Measurements from ENCODE around the gene C2orf49.
"Not testable (repeated sequence)": the region's sequence is repeated elsewhere in the genome, so short reads cannot be mapped to it uniquely, and the experiment has no call there.

C2orf49 gene

GRCh38 chr2:105321875-105322646, 15.3 kb upstream of the C2orf49 start:
- DNase-seq (ENCODE audit: low read depth, low spot score) = no peak
- no peak overlapping the region for H3K27ac ChIP-seq (ENCODE audit: low read length)
- no peaks in the 10 kb centered on the region; the same call in 1 of the 2 replicates for H3K4me1 ChIP-seq (ENCODE audit: control insufficient read depth, insufficient read depth, low read length)
- WGBS (ENCODE audit: insufficient coverage, insufficient read length) = no CpG with 5 or more reads among the region's 3 CpGs
- no peaks in the 10 kb centered on the region for H3K36me3 ChIP-seq (ENCODE audit: control insufficient read depth, insufficient read depth, low read length)
- H3K4me3 ChIP-seq (ENCODE audit: low read length) = no peak overlapping the region
- H3K27me3 ChIP-seq (ENCODE audit: control insufficient read depth, insufficient read depth, low read length) = no peaks in the 10 kb centered on the region
- H3K9me3 ChIP-seq (ENCODE audit: control insufficient read depth, insufficient read depth, low read length) = no peaks in the 10 kb centered on the region

- H3K4me3 ChIP-seq (ENCODE audit: low read length) = no peak overlapping the region
- H3K4me1 ChIP-seq (ENCODE audit: control insufficient read depth, insufficient read depth, low read length) = no peaks in the 10 kb centered on the region; the same call in 1 of the 2 replicates
- H3K27ac ChIP-seq (ENCODE audit: low read length) = no peak overlapping the region
- H3K9me3 ChIP-seq (ENCODE audit: control insufficient read depth, insufficient read depth, low read length) = no peaks in the 10 kb centered on the region
- DNase-seq (ENCODE audit: low read depth, low spot score) = no peak
- WGBS (ENCODE audit: insufficient coverage, insufficient read length) = no CpG with 5 or more reads among the region's 5 CpGs
- no peaks in the 10 kb centered on the region for H3K27me3 ChIP-seq (ENCODE audit: control insufficient read depth, insufficient read depth, low read length)
- no peaks in the 10 kb centered on the region for H3K36me3 ChIP-seq (ENCODE audit: control insufficient read depth, insufficient read depth, low read length)
Observed at GRCh38 chr2:105323111-105323510, 14.2 kb upstream of the C2orf49 start.

GRCh38 chr2:105324101-105324500, 13.2 kb upstream of the C2orf49 start:
- WGBS (ENCODE audit: insufficient coverage, insufficient read length) = no CpG with 5 or more reads among the region's 4 CpGs
- Histone ChIP-seq H3K27ac (ENCODE audit: low read length) (no peak overlapping the region), H3K36me3 (ENCODE audit: control insufficient read depth, insufficient read depth, low read length) (no peaks in the 10 kb centered on the region), H3K9me3 (ENCODE audit: control insufficient read depth, insufficient read depth, low read length) (no peaks in the 10 kb centered on the region), H3K27me3 (ENCODE audit: control insufficient read depth, insufficient read depth, low read length) (no peaks in the 10 kb centered on the region), H3K4me1 (ENCODE audit: control insufficient read depth, insufficient read depth, low read length) (no peaks in the 10 kb centered on the region; the same call in 1 of the 2 replicates), H3K4me3 (ENCODE audit: low read length) (no peak overlapping the region)
- DNase-seq (ENCODE audit: low read depth, low spot score) = no peak

GRCh38 chr2:105324732-105325131, 12.6 kb upstream of the C2orf49 start:
- H3K9me3 ChIP-seq (ENCODE audit: control insufficient read depth, insufficient read depth, low read length) = no peaks in the 10 kb centered on the region
- no peaks in the 10 kb centered on the region for H3K36me3 ChIP-seq (ENCODE audit: control insufficient read depth, insufficient read depth, low read length)
- no peaks in the 10 kb centered on the region for H3K27me3 ChIP-seq (ENCODE audit: control insufficient read depth, insufficient read depth, low read length)
- H3K4me1 ChIP-seq (ENCODE audit: control insufficient read depth, insufficient read depth, low read length) = no peaks in the 10 kb centered on the region; the same call in 1 of the 2 replicates
- no peak for DNase-seq (ENCODE audit: low read depth, low spot score)
- no peak overlapping the region for H3K27ac ChIP-seq (ENCODE audit: low read length)
- H3K4me3 ChIP-seq (ENCODE audit: low read length) = no peak overlapping the region
- no CpG with 5 or more reads among the region's 4 CpGs for WGBS (ENCODE audit: insufficient coverage, insufficient read length)

- no CpG with 5 or more reads among the region's 3 CpGs for WGBS (ENCODE audit: insufficient coverage, insufficient read length)
- Histone ChIP-seq H3K36me3 (ENCODE audit: control insufficient read depth, insufficient read depth, low read length) (no peaks in the 10 kb centered on the region), H3K27ac (ENCODE audit: low read length) (no peak overlapping the region), H3K4me1 (ENCODE audit: control insufficient read depth, insufficient read depth, low read length) (no peaks in the 10 kb centered on the region; the same call in 1 of the 2 replicates), H3K4me3 (ENCODE audit: low read length) (no peak overlapping the region), H3K9me3 (ENCODE audit: control insufficient read depth, insufficient read depth, low read length) (no peaks in the 10 kb centered on the region), H3K27me3 (ENCODE audit: control insufficient read depth, insufficient read depth, low read length) (no peaks in the 10 kb centered on the region)
- no peak for DNase-seq (ENCODE audit: low read depth, low spot score)
Observed at GRCh38 chr2:105325389-105325963, 11.9 kb upstream of the C2orf49 start.

- no CpG with 5 or more reads among the region's 3 CpGs for WGBS (ENCODE audit: insufficient coverage, insufficient read length)
- DNase-seq (ENCODE audit: low read depth, low spot score); H3K27ac ChIP-seq (ENCODE audit: low read length); H3K4me1 ChIP-seq (ENCODE audit: control insufficient read depth, insufficient read depth, low read length); H3K36me3 ChIP-seq (ENCODE audit: control insufficient read depth, insufficient read depth, low read length); H3K9me3 ChIP-seq (ENCODE audit: control insufficient read depth, insufficient read depth, low read length); H3K4me3 ChIP-seq (ENCODE audit: low read length); H3K27me3 ChIP-seq (ENCODE audit: control insufficient read depth, insufficient read depth, low read length): not testable (repeated sequence)
Observed at GRCh38 chr2:105327271-105327670, 10.1 kb upstream of the C2orf49 start.

GRCh38 chr2:105327690-105328089, 9.7 kb upstream of the C2orf49 start:
- Histone ChIP-seq H3K36me3 (ENCODE audit: control insufficient read depth, insufficient read depth, low read length) (no peaks in the 10 kb centered on the region), H3K27ac (ENCODE audit: low read length) (no peak overlapping the region), H3K4me3 (ENCODE audit: low read length) (no peak overlapping the region), H3K9me3 (ENCODE audit: control insufficient read depth, insufficient read depth, low read length) (no peaks in the 10 kb centered on the region), H3K4me1 (ENCODE audit: control insufficient read depth, insufficient read depth, low read length) (no peaks in the 10 kb centered on the region; the same call in 1 of the 2 replicates), H3K27me3 (ENCODE audit: control insufficient read depth, insufficient read depth, low read length) (no peaks in the 10 kb centered on the region)
- DNase-seq (ENCODE audit: low read depth, low spot score) = no peak
- WGBS (ENCODE audit: insufficient coverage, insufficient read length) = no CpG with 5 or more reads among the region's 2 CpGs

GRCh38 chr2:105328281-105329196, 8.8 kb upstream of the C2orf49 start:
- Histone ChIP-seq H3K36me3 (ENCODE audit: control insufficient read depth, insufficient read depth, low read length) (no peaks in the 10 kb centered on the region), H3K4me3 (ENCODE audit: low read length) (peak overlapping the region; percentile 55; the same call in 1 of the 2 replicates), H3K27me3 (ENCODE audit: control insufficient read depth, insufficient read depth, low read length) (no peaks in the 10 kb centered on the region), H3K9me3 (ENCODE audit: control insufficient read depth, insufficient read depth, low read length) (no peaks in the 10 kb centered on the region), H3K27ac (ENCODE audit: low read length) (no peak overlapping the region), H3K4me1 (ENCODE audit: control insufficient read depth, insufficient read depth, low read length) (no peaks in the 10 kb centered on the region; the same call in 1 of the 2 replicates)
- no CpG with 5 or more reads among the region's 16 CpGs for WGBS (ENCODE audit: insufficient coverage, insufficient read length)
- no peak for DNase-seq (ENCODE audit: low read depth, low spot score)

GRCh38 chr2:105329197-105329554, 8.2 kb upstream of the C2orf49 start:
- Histone ChIP-seq H3K4me3 (ENCODE audit: low read length) (peak overlapping the region; percentile 55; the same call in 1 of the 2 replicates), H3K27ac (ENCODE audit: low read length) (no peak overlapping the region), H3K36me3 (ENCODE audit: control insufficient read depth, insufficient read depth, low read length) (no peaks in the 10 kb centered on the region), H3K27me3 (ENCODE audit: control insufficient read depth, insufficient read depth, low read length) (no peaks in the 10 kb centered on the region), H3K9me3 (ENCODE audit: control insufficient read depth, insufficient read depth, low read length) (no peaks in the 10 kb centered on the region), H3K4me1 (ENCODE audit: control insufficient read depth, insufficient read depth, low read length) (no peaks in the 10 kb centered on the region; the same call in 1 of the 2 replicates)
- no peak for DNase-seq (ENCODE audit: low read depth, low spot score)
- WGBS (ENCODE audit: insufficient coverage, insufficient read length) = no CpG with 5 or more reads among the region's 17 CpGs
